Caki2 (cell line): ENCODE results near the gene PNPLA7. TPM values are rescaled to one million over a fixed set of nuclear protein-coding genes. Genes with fewer than 3 reads are reported as not detected.
A peak's percentile ranks its signal among the peaks of the same experiment; 100 is the strongest.
"Not testable (repeated sequence)": the region's sequence is repeated elsewhere in the genome, so short reads cannot be mapped to it uniquely, and the experiment has no call there.

Experiments used
- DNase-seq: peaks from one replicate; pipeline ENCODE4 v3.0.0-alpha.2; 2015; ENCODE audit warnings: low read depth
- in situ Hi-C: cut with HindIII; loops from 2 replicates; pipeline ENCODE4 v1.10.0; 2016; ENCODE audit warnings: low sequenced_read_pairs, low pct_unique_long_range_greater_than_20kb, mixed read lengths
- total RNA-seq: library from RNA; depleted of rRNA; stranded (reverse); fragments of >200 nt; shearing (Covaris generic); gene quantifications from 2 replicates; pipeline ENCODE4 v1.2.3, GENCODE V29; 2014; ENCODE audit warnings: low replicate concordance

PNPLA7 gene
- total RNA-seq, 1 experiment from 2014 or later = 0.98 TPM

GRCh38 chr9:137426018-137426681, 124.1 kb downstream of the PNPLA7 start:
- no peak for DNase-seq
- in situ Hi-C loops = no loop called here

- in situ Hi-C loops = no loop called here
- DNase-seq = peak; percentile 40
Observed at GRCh38 chr9:137423514-137424291, 126.5 kb downstream of the PNPLA7 start.

GRCh38 chr9:137422604-137423513, 127.3 kb downstream of the PNPLA7 start, which contains the start of the genes EXD3 and NOXA1:
Gene EXD3 (minus strand): TSS chr9:137423162. CDS start chr9:137395357, 27,805 bp downstream.
Gene NOXA1 (plus strand): TSS chr9:137423393. CDS start chr9:137423530, 137 bp downstream.
- in situ Hi-C loops = no loop called here
- peak; percentile 68 for DNase-seq

GRCh38 chr9:137421838-137422603, 128.2 kb downstream of the PNPLA7 start:
- in situ Hi-C loops = no loop called here
- DNase-seq = no peak

GRCh38 chr9:137417161-137418021, 132.8 kb downstream of the PNPLA7 start:
- no peak for DNase-seq
- in situ Hi-C loops = no loop called here

GRCh38 chr9:137416563-137417151, 133.5 kb downstream of the PNPLA7 start:
- in situ Hi-C loops = no loop called here
- DNase-seq = no peak

- DNase-seq = no peak
- in situ Hi-C loops = no loop called here
Observed at GRCh38 chr9:137416006-137416562, 134.1 kb downstream of the PNPLA7 start.

GRCh38 chr9:137415451-137415850, 134.8 kb downstream of the PNPLA7 start:
- DNase-seq = no peak
- in situ Hi-C loops = no loop called here

- DNase-seq = peak; percentile 25
- in situ Hi-C loops = no loop called here
Observed at GRCh38 chr9:137412431-137412830, 137.8 kb downstream of the PNPLA7 start.

GRCh38 chr9:137411645-137412380, 138.4 kb downstream of the PNPLA7 start:
- in situ Hi-C loops = no loop called here
- DNase-seq = peak; percentile 81

GRCh38 chr9:137411260-137411644, 138.9 kb downstream of the PNPLA7 start:
- peak; percentile 20 for DNase-seq
- in situ Hi-C loops = no loop called here

GRCh38 chr9:137410891-137411249, 139.3 kb downstream of the PNPLA7 start:
- in situ Hi-C loops = no loop called here

GRCh38 chr9:137410236-137410890, 139.8 kb downstream of the PNPLA7 start:
- DNase-seq, in situ Hi-C loops: not testable (repeated sequence)

More at GRCh38 chr9:137410891-137411249, 139.3 kb downstream of the PNPLA7 start:
- DNase-seq = no peak
